Activated effector memory CD4-positive, alpha-beta T cell treated with Interleukin-2 at 50 U/mL for 16 hours (primary cell): ENCODE results near the gene DGKI.

Experiments
- DNase-seq: peaks from one replicate; pipeline ENCODE4 v3.0.0-alpha.2; 2020

Gene DGKI

DNA sequence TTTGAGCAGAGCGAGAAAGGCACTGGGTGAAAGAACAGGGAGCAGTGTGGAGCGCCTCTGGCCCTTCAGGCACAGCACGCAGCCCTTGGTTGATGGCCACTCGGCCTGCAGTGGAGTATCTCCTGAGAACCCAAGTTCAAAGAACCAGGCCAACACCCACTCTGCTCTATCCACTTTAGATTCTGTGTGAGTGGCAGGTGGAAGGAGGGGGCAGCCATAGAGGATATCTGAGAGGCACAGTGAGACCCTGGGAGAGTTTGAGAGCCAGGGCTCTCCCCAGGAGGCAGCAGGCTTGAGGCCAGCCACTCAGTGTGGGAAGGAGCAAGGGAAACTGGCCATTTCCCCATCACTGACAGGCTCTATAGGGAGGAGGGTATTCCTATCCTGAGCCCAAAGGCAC lies 450.7 kb downstream of the DGKI start:
- DNase-seq = no peak

DNA sequence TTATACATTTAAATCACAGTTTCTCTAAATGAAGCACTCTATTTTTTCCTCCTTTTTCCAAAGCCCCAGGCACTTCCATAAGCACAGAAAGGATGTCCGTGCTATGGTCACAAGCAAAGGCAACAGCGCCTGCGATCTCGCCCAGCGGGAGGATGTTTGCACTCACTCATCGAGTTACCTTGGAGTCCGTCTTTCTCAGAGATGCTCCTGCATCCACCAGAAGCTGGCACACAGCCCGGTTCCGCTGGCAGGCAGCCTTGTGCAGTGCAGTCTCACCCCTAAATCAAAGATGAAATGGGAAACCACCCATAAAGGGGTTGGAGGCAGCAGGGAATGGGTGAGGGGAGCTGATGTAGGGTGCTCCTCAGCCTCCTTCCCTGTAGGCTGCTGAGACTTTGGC lies 451.4 kb downstream of the DGKI start:
- no peak for DNase-seq

DNA sequence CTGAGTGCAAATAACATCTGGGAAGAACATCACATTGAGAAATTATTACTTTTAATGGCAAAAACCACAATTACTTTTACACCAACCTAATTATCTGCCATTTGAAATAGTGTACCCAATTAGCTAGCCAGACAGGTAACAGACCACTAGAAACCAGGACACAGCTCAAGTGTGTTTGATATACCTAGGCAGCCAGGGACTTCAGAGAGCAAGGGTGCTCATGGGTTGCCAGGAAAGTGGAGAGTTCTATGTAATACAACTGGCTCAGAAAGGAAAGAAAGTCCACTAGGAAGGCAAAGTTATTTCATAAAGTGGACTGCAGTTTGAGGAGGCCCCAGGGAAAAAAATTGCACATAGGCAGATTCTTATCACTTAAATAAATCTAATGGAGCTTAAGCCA lies 453.2 kb downstream of the DGKI start:
- no peak for DNase-seq

DNA sequence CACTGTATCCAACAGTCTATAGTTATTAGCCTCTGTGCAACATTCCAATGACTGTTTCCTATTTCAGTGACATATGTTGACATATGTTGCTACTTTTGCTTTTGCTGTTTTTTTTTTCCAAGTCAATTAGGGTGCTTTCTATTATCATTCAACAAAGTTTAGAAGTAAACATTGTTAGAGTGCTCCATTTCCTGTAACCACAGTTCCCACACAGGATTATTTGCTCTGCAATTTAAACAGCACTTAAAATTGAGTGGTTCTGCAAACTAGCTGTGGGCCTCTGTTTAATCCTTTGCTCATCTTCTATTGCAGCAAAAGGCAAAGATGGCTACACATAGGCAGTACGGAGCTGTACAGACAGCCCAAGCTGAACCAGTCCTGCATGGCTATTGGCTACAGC lies 456.7 kb downstream of the DGKI start:
- no peak for DNase-seq

DNA sequence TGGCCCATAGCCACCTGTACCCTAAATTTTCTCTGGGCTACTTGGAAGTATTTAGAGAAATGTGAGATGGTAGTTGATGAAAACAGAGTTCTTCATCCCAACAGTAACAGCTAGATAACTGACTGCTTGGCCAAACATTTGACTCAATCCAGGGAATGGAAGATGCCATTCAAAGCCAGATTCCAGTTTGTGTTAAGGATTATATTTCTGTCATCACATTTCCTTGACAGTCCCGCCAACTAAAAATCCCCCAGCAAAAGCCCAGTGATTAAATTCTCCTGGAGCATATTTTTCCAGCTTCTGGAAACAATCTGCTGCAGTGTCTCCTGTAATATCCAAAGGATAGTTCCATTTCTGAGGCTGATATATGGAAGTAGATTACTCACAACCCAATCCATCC lies 457.9 kb downstream of the DGKI start:
- DNase-seq = no peak

DNA sequence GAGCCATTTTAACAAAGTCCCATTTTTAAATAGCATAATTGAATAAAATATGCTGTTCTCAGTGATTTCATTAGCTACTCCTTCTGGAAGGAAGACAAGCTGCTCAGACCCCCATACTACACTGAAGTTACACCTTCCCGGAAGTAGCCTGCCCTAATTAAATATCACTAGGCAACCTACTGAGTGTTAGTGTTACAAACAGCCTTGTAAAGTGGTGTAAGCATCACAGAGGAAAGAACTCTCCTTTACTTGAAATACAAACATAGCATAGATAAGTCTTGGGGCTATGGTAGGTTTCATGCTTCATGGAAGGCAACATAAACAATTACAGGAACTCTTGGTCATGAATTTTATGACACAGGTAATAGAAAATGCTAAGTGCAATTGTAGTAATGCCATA lies 459.8 kb downstream of the DGKI start:
- DNase-seq = no peak

DNA sequence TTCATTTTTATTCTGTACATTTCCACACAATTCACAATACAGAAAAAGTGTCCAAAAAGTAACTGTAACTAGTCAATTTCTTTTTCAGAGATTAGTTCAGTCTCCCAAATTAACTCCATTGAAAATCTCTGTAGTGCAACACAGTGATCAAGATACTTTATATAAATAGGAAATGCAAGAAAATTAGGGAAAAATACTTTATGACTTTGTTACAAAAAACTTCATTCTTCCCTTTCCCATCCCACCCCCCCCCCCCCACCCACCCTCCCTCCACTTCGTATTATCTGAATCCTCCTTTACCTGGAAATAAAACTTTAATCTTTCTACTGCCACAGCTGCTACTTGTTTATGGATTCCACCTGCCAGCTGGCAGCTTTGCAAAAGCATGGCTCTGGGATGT lies 465.7 kb downstream of the DGKI start:
- DNase-seq = no peak

DNA sequence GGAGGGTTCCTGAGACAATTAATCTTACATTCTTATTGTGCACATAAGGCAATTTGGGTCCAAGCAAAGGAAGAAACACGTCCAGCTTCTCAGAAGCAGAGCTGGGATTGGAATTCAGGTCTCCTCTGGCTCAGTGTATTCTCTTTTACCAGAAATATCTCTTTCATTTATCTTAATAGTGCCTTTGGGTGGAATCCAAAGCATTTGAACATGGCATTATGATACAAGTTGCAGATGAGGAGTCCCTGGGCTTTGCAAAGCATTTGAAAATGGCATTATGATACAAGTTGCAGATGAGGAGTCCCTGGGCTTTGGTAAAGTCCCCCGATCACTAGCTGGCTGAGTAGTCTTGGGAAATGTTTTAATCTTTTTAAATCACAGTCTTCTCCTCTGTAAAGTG lies 473.3 kb downstream of the DGKI start:
- no peak for DNase-seq

DNA sequence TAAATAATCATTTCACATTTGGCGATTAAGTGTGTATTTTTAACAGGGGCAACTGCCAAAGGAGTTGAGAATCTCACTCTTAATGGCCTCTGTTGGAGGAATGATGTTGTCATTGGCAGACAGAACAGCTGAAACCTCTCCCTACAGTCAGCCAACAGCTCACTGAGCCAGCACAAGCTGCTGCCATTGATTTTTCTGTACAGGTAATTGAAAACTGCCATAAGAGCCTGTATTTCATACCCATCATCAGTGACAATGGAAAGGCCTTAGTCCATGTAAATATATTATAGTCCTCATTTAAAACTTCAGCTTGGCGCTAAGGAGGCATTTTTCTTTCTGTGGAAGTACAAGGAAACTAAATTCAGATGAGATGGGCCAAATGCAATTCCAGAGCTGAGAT lies 475.2 kb downstream of the DGKI start:
- DNase-seq = no peak

DNA sequence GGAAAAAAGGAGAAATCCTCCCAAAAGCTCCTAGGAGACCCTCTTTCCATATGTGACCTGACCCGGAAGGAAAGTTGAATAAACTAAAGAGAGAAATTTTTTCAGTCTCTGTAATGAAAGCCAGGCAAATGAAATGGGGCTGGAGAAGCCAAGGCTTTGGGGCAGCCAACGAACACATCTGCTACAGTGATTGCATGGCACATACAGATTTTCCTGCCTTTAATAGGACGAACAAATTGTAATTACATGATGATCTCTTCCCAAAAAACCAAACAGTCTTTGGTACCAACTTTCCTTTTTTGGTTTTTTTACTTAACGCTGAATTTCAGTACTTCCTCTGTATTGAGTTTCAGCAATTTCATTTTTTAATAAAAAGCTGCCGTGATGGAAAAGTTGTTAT lies 479.8 kb downstream of the DGKI start:
- DNase-seq = no peak

DNA sequence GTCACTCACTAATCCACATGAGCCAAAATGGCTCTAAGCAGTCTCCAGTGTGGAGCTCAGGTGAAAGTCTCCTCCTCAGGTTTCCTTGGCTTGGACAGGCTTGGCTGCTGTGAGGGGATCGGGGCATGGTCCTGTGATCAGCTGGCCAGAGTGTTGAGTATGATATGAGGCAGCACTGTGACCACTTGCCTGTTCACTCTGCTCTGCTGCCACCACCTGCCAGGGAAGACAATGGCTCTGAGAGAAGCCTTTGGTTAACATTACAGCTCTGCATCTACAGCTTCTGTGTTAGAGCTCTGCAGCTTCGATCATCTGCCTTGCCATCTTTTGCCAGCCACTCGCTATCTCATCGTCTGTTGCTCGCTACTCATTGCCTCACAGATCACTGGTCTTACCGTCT lies 483.1 kb downstream of the DGKI start:
- DNase-seq = no peak

DNA sequence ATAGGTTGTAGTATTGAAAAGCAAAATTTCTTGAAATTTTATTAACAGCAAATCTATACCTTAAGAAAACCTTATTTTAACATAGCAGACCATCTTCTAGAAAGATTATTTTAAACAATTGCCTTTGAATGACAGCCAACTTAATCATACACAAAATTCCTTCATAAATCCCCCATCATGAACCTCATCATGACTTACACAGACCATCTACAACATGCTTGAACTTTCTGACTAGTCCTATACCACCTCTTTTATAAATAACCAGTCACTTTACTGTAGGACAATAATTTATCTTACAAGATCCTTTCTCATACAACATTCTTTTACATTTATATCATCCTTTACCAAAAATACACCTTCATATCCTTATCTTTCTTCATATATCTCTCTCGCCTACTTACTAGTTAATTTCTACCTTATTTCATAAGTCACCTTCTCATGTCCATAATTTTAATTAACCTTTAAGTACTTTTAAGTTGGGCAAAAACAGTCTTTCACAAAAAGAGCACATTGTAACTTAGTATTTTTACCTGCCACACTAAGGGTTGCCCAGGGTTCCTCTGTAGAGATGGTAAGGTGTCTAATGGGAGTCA lies 486.6 kb downstream of the DGKI start:
- no peak for DNase-seq

DNA sequence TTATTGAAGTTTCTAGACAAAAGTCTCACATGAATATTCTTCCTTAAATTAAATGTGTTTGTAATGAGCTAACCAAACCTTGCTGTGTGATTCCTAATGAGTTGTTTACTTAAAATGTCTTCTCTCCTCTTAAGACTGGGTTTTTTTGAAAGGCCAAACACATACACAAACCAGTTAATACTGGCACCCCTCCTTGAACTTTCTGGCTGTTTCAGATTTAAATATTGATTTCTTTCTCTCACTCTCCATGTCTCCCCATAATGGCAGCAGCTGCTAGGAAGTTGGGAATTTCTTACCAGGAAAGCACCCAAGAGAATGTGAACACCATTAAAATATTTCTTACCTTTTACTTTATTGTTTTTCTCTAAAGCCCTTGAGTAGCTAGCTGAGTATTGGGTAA lies 491.8 kb downstream of the DGKI start:
- no peak for DNase-seq

DNA sequence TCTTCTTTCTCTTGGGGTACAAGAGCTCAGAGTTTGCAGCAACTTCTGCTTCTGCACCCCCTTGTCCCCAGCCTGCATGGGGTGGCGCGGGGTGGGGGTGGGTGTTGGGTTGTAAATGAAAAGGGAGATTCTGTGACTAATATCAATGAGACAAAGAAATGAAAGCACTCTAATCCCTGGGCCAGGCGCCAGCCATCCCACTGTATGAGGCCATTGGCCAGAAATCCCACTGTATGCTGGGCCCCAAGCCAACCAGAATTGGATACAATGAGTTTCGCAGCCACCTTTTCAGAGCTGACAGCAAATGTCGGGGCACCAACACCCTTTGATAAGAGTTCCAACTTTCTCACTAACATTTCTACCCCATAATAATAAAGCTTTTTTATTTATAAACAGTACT lies 492.4 kb downstream of the DGKI start:
- no peak for DNase-seq

DNA sequence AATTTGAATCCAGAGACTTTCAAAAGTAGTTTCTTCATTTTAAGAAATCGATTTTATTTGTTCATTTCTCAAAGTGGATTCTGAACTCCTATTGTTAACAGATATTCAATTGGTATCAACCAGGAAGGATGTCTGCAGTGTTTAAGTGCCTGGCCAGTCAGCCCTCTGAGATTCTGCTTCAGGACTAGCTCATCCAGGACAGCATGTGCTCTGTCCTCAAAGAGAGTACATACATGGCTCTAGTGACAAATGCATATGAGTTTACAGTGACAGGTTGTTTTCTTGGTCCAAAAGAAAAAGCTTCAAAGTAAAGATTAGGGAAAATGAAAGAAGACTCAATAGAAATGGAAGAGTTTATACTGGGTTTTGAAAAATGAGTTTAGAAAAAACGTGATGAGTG lies 494.8 kb downstream of the DGKI start:
- DNase-seq = no peak

DNA sequence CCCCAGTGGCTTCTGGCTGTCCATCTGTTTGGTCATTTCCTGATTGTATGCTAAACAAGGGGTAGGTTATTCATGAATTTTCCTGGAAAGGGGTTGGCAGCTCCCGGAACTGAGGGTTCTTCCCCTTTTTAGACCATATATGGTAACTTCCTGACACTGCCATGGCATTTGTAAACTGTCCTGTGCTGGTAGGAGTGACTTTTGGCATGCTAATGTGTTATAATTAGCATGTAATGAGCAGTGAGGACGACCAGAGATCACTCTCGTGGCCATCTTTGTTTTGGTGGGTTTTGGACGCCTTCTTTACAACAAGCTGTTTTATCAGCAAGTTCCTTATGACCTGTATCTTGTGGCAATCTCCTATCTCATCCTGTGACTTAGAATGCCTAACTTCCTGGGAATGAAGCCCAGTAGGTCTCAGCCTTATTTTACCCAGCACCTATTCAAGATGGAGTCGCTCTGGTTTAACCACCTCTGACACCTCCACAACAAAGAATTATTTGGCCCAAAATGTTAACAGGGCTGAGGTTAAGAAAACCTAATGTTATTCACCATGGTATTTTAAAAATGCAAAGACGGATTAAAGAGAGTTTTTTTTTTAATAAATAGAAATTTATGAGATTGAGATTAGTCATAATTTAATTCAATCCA lies 500.9 kb downstream of the DGKI start:
- DNase-seq = no peak

DNA sequence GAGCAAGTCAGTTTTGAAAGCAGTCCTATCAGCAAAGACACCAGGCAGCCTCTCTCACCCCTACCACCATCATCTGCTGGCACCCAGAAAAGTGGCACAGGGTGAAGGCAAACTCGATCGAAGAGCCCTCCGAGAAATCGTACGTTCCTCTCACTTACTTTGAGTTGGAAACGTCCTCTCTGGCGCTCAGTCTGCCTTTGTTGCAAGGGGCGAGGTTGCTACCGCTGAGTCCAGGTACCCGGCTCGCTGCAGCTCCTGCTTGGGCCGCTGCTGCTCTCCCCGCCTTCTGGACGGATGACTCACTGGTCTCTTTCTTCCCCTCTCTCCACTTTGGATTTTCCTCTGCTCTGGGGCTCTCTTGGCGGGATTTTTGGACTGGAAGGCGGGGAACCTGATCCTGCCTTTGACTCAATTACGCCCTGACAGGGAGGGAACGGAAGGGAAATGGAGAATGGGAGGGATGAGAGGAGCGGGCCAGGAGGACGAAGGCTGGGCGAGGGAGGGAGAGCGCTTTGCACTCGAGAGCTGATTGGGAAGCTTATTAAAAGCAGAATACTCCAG lies 503.4 kb downstream of the DGKI start, which contains the start of gene PTN:
Gene PTN (minus strand): TSS at position 453 of the 561 bp plus-strand sequence. CDS start 88,760 bp downstream, outside the sequence.
- DNase-seq = no peak

DNA sequence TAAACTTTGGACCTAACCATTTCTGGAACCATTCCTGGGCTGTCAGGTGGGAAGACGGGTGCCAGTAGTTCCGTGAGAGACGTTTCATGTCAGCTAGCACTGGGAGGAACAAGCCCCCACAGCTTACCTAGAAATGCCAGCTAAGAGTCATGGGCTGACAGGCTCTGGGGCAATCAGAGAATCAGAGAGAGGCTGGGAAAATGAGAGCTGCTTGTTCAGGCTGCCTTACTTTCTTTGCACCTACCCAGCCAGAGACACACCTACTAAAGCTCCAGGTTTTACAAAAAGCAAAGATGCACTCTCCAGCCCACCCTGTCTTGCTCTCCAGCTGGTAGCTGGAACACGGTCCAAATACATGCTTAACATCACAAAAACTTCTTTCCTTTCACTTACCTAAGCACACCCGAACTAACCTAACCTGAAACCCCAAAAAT lies 503.9 kb downstream of the DGKI start:
- no peak for DNase-seq

DNA sequence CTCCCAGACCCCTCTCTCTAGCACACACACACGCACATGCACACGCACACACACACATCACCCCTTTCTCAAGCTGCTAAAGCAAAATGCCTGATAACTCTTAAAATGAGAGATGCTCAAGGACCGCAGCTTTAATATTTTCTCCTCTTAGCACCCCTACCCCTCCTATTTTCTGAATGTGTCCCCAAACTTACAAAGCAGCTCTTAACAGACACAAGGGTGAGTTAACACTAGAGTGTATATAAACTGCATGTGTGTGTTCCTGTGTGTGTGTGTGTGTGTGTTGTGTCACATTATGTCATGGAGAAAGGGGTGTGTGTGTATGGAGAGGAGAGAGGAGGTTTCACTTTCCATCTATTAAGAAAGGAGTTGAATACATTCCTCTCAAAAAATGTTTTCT lies 504.5 kb downstream of the DGKI start:
- no peak for DNase-seq

DNA sequence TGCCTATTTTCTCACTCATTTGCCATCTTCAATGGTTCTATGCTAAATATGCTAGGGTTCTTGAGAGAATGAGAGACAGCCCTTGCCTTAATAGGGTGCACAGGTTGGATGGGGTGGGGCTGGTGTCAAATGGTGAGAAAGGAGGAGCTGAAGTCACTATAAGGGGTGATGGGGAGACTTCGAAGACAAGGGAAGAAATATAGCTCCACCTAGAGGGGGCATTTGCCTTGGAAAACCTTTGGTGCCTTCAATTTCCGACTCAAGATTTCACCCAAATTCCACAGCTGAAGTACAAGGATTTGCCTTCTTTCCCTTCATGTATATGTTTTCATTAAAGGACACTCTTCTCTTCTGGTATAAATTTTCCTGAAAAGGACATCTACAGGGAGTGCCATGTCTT lies 508.9 kb downstream of the DGKI start:
- DNase-seq = no peak

DNA sequence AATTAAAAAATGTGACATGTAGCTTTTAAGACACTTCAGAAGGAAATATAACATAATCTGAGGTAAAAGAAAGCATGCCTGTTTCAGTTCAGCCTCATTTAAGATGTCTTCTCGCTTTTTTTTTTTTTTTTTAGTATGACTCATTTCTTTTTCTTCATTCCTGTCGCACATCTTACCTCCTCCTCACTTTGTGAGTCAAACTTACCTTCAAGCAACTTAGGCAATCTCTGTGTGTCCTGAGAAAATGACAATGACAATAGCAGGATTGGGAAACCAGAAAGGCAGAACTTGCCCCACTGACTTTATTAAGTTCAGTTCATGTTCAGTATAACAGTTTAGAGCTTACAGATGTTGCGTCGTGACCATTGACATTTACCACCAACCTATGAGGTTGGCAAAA lies 511.0 kb downstream of the DGKI start:
- DNase-seq = no peak

DNA sequence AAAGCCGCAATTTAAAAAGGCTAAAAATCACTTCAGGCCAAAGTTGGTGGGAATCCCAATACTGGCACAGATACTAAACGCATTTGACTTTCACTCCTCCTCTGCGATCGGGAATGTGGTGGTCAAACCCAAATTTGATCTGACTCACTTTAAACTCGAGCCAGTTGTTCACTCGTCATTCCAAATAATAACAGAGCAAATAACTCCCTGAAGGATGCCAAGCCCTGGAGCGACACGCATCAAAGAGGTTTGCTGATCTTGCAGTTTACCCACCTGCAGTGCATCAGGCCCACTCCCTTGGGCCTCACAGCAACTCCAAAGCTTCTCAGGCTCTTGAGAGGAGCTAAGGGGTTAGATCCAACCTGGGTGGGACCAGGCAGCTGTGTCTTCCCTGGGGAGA lies 515.4 kb downstream of the DGKI start:
- DNase-seq = no peak
